SK-N-SH (cell line): ENCODE measurements around the gene COL26A1. TPM values are rescaled to one million over a fixed set of nuclear protein-coding genes. Genes with fewer than 3 reads are reported as not detected.
A peak's percentile ranks its signal among the peaks of the same experiment; 100 is the strongest.

Source experiments
- CTCF ChIA-PET: fragments of 300-600, 350-600 bp; formaldehyde crosslinking; extraction: SDS; loops from one replicate; lab custom pipeline; 2021; lab: Yijun Ruan, JAX
- POLR2A ChIA-PET: fragments of 350-600 bp; sonication (Branson Sonifier 250); formaldehyde crosslinking; extraction: SDS; loops from one replicate; lab custom pipeline; 2020; ENCODE audit warnings: antibody characterized with exemption, inconsistent platforms; lab: Yijun Ruan, JAX
- DNase-seq: peaks from one replicate; pipeline ENCODE4 v3.0.0; 2012
- H2AFZ ChIP-seq: fragments of 200-600 bp; sonication (generic); 2 replicates; pipeline ENCODE4 v1.8.1; 2016; ENCODE audit warnings: antibody characterized with exemption, mild to moderate bottlenecking, low read depth
- H3F3A ChIP-seq: fragments of 200-600 bp; sonication (generic); replicated peaks from 2 replicates; pipeline ENCODE3; 2016; ENCODE audit warnings: antibody characterized with exemption, mild to moderate bottlenecking; ENCODE audit not compliant: insufficient read depth
- H3K27ac ChIP-seq, 2 experiments: fragments of 200-500 bp in 1 of 2; fragments of 200-600 bp in 1 of 2; sonication (Bioruptor generic) in 1 of 2; sonication (generic), shearing (Covaris generic) in 1 of 2; 2 replicates each; pipeline versions ENCODE4 v1.5.1 to v1.6.1; 2014 to 2016; ENCODE audit warnings: low read depth in 2 of 2, inconsistent platforms in 1 of 2, low read length in 1 of 2, mild to moderate bottlenecking in 1 of 2, mixed read lengths in 1 of 2
- H3K27me3 ChIP-seq: fragments of 200-600 bp; sonication (generic), shearing (Covaris generic); 2 replicates; pipeline ENCODE4 v1.6.1; 2016; ENCODE audit warnings: mixed run types; ENCODE audit not compliant: insufficient read depth
- H3K36me3 ChIP-seq, 2 experiments: fragments of 200-500 bp in 1 of 2; fragments of 200-600 bp in 1 of 2; sonication (Bioruptor generic) in 1 of 2; sonication (generic) in 1 of 2; replicated peaks in 1 of 2; 2 replicates each; pipeline versions ENCODE3 to v1.5.1; 2014 to 2016; ENCODE audit warnings: low read length in 1 of 2, mild to moderate bottlenecking in 1 of 2; ENCODE audit not compliant: insufficient read depth in 2 of 2, control insufficient read depth in 1 of 2
- H3K4me1 ChIP-seq, 2 experiments: fragments of 200-500 bp in 1 of 2; fragments of 200-600 bp in 1 of 2; sonication (Bioruptor generic) in 1 of 2; sonication (generic), shearing (Covaris generic) in 1 of 2; 2 replicates each; pipeline versions ENCODE4 v1.5.1 to v1.6.1; 2014 to 2016; ENCODE audit warnings: low read depth in 1 of 2, low read length in 1 of 2, mixed run types in 1 of 2; ENCODE audit not compliant: insufficient read depth in 2 of 2, control insufficient read depth in 1 of 2
- H3K4me2 ChIP-seq: fragments of 200-600 bp; sonication (generic), shearing (Covaris generic); 2 replicates; pipeline ENCODE4 v1.6.1; 2017; ENCODE audit warnings: mixed run types
- H3K4me3 ChIP-seq, 2 experiments: fragments of 200-500 bp in 1 of 2; fragments of 200-600 bp in 1 of 2; sonication (Bioruptor generic) in 1 of 2; sonication (generic), shearing (Covaris generic) in 1 of 2; 2 replicates each; pipeline versions ENCODE4 v1.5.1 to v1.8.1; 2014 to 2016; ENCODE audit warnings: low read depth in 2 of 2, inconsistent platforms in 1 of 2, low read length in 1 of 2, mild to moderate bottlenecking in 1 of 2, mixed read lengths in 1 of 2, moderate library complexity in 1 of 2
- H3K79me2 ChIP-seq: fragments of 200-600 bp; sonication (generic); 2 replicates; pipeline ENCODE4 v1.8.1; 2017; ENCODE audit warnings: mild to moderate bottlenecking; ENCODE audit not compliant: insufficient read depth
- H3K9ac ChIP-seq: fragments of 200-600 bp; sonication (generic); 2 replicates; pipeline ENCODE4 v1.6.1; 2017; ENCODE audit warnings: mixed run types
- H3K9me2 ChIP-seq: fragments of 200-600 bp; sonication (generic); 2 replicates; pipeline ENCODE4 v1.6.1; 2017; ENCODE audit warnings: mixed run types
- H3K9me3 ChIP-seq: fragments of 200-600 bp; sonication (generic); 2 replicates; pipeline ENCODE4 v1.6.1; 2017; ENCODE audit warnings: mixed run types, mild to moderate bottlenecking, moderate library complexity
- H4K20me1 ChIP-seq: fragments of 200-600 bp; sonication (generic); 2 replicates; pipeline ENCODE4 v1.6.1; 2017; ENCODE audit warnings: mild to moderate bottlenecking, mixed run types; ENCODE audit not compliant: insufficient read depth
- EP300 ChIP-seq, 2 experiments: IDR thresholded peaks; 2 replicates each; pipeline versions ENCODE4 v1.4.0 to v1.6.1; 2012; ENCODE audit warnings: borderline replicate concordance in 1 of 2, low read depth in 1 of 2, low read length in 1 of 2
- EZH2phosphoT487 ChIP-seq: fragments of 200-600 bp; sonication (generic); IDR thresholded peaks from 2 replicates; pipeline ENCODE4 v1.6.1; 2017; ENCODE audit warnings: low read depth, mixed run types, mild to moderate bottlenecking, antibody characterized with exemption, moderate library complexity, borderline replicate concordance
- FOXM1 ChIP-seq: IDR thresholded peaks from 2 replicates; pipeline ENCODE4 v1.4.0; 2012; ENCODE audit warnings: low read depth, mild to moderate bottlenecking
- JUND ChIP-seq: IDR thresholded peaks from 2 replicates; pipeline ENCODE4 v1.4.0; 2012
- MEF2A ChIP-seq: IDR thresholded peaks from 2 replicates; pipeline ENCODE4 v1.4.0; 2012; ENCODE audit warnings: low read depth, borderline replicate concordance
- MXI1 ChIP-seq: IDR thresholded peaks from 2 replicates; pipeline ENCODE4 v1.6.1; 2012; ENCODE audit warnings: mild to moderate bottlenecking, low read depth, low read length, improper control_type of control experiment
- PBX3 ChIP-seq: IDR thresholded peaks from 2 replicates; pipeline ENCODE4; 2012
- RCOR1 ChIP-seq: fragments of 150-350 bp; IDR thresholded peaks from 2 replicates; pipeline ENCODE4 v1.6.1; 2017; ENCODE audit warnings: antibody characterized with exemption, low read length
- REST ChIP-seq: IDR thresholded peaks from 2 replicates; pipeline ENCODE4 v1.6.1; 2012; ENCODE audit warnings: mild to moderate bottlenecking, low read depth, low read length, moderate library complexity
- RXRA ChIP-seq: IDR thresholded peaks from 2 replicates; pipeline ENCODE4 v1.4.0; 2012; ENCODE audit warnings: low read depth, mild to moderate bottlenecking, borderline replicate concordance
- TAF1 ChIP-seq: IDR thresholded peaks from 2 replicates; pipeline ENCODE4 v1.6.1; 2012; ENCODE audit warnings: low read depth, mild to moderate bottlenecking, low read length, moderate library complexity, borderline replicate concordance
- WGBS: methylation state at CpG from one replicate; pipeline ENCODE4 v1.1.6; 2017; ENCODE audit warnings: low lambda C conversion rate; 5-methylcytosine and 5-hydroxymethylcytosine counted together
- polyA plus RNA-seq, 3 experiments: library from polyadenylated mRNA; depleted of rRNA; stranded (reverse); fragments of >200 nt; gene quantifications; 2 replicates each; pipeline ENCODE4 v1.2.3, GENCODE V29; 2012

The COL26A1 gene
- polyA plus RNA-seq, 1 of the 3 experiments (the other 2 are of a cell fraction) = 0.05 TPM

- H4K20me1 ChIP-seq = no peaks in the 10 kb centered on the region
- no peak for DNase-seq
- no peak overlapping the region for H3K27ac ChIP-seq
- no peak for TF ChIP-seq MEF2A
- peak; percentile 26; the same call in 1 of the 2 replicates for TF ChIP-seq PBX3
- no peak for TF ChIP-seq TAF1
- TF ChIP-seq JUND = no peak
- no peak for TF ChIP-seq RCOR1
- no peak for TF ChIP-seq REST
- 79% methylated on average over 9 of the region's 9 CpGs for WGBS
- no peak overlapping the region for H2AFZ ChIP-seq
- no peaks in the 10 kb centered on the region for H3K9me2 ChIP-seq
- no peaks in the 10 kb centered on the region for H3K36me3 ChIP-seq
- POLR2A ChIA-PET = no interaction called here
- CTCF ChIA-PET = interaction anchor here (1.0 to 2.9 kb wide), 7 partner anchors 10 to 719 kb away, joined by 3 to 31 read pairs (median 5); partner anchors contain the start of gene COL26A1
- no peaks in the 10 kb centered on the region for H3K9me3 ChIP-seq
- H3K4me2 ChIP-seq = no peak overlapping the region
- no peaks in the 10 kb centered on the region for H3K79me2 ChIP-seq
- no peaks in the 10 kb centered on the region; a peak in 1 of 4 replicates for H3K4me1 ChIP-seq
- no peak overlapping the region for H3K4me3 ChIP-seq
- peaks cover 24% of the 10 kb centered on the region; the same call in 1 of the 2 replicates for H3K27me3 ChIP-seq
- H3F3A ChIP-seq = no peaks in the 10 kb centered on the region
- no peak overlapping the region for H3K9ac ChIP-seq
These were observed 155.7 kb downstream of the COL26A1 start for GRCh38 chr7:101518336-101518735.

GRCh38 chr7:101519324-101520023 is 156.8 kb downstream of the COL26A1 start:
- ChIA-PET POLR2A (interaction anchor here (0.9 kb wide), 1 partner anchor 17 kb away, joined by 3 read pairs; no protein-coding TSS in a partner anchor), CTCF (interaction anchor here (1.0 to 2.9 kb wide), 9 partner anchors 9 to 157 kb away, joined by 3 to 31 read pairs (median 5); partner anchors contain the start of gene COL26A1)
- Histone ChIP-seq H3K4me1 (no peaks in the 10 kb centered on the region; a peak in 1 of 4 replicates), H3K79me2 (no peaks in the 10 kb centered on the region), H3K9me2 (no peaks in the 10 kb centered on the region), H3K9ac (no peak overlapping the region), H4K20me1 (no peaks in the 10 kb centered on the region), H3K4me3 (no peak overlapping the region), H3K27ac (no peak overlapping the region), H3K36me3 (no peaks in the 10 kb centered on the region), H2AFZ (no peak overlapping the region), H3K9me3 (no peaks in the 10 kb centered on the region), H3K27me3 (peaks cover 18% of the 10 kb centered on the region; the same call in 1 of the 2 replicates), H3F3A (no peaks in the 10 kb centered on the region), H3K4me2 (no peak overlapping the region)
- DNase-seq = no peak
- 46% methylated on average over 11 of the region's 12 CpGs for WGBS
- TF ChIP-seq EP300 (IDR thresholded peaks at IDR 0.05; ENCODE audit: borderline replicate concordance in 1 of 2, low read depth in 1 of 2, low read length in 1 of 2) (no peak), MXI1 (no peak), FOXM1 (no peak), EZH2phosphoT487 (no peak), RXRA (no peak), TAF1 (no peak)
